ENCODE measurements around the gene AGT. TPM values are rescaled to one million over a fixed set of nuclear protein-coding genes. Genes with fewer than 3 reads are reported as not detected.

AGT gene
- total and polyA plus RNA-seq, 2 experiments from 2014 or later = not detected

GRCh38 chr1:230686747-230687146 is 27.2 kb downstream of the AGT start:
- Histone ChIP-seq H3K9ac (no peak overlapping the region), H3K4me3 (no peak overlapping the region), H3K9me3 (ENCODE audit: low read depth) (no peaks in the 10 kb centered on the region), H3K79me2 (ENCODE audit: insufficient read depth) (no peaks in the 10 kb centered on the region), H3K36me3 (ENCODE audit: low read depth) (peaks cover 47% of the 10 kb centered on the region), H3K27ac (no peak overlapping the region), H4K20me1 (ENCODE audit: insufficient read depth) (no peaks in the 10 kb centered on the region), H3K27me3 (replicated peaks; ENCODE audit: insufficient read depth) (no peaks in the 10 kb centered on the region), H3K4me2 (ENCODE audit: unreplicated experiment) (no peak overlapping the region), H3K9me2 (ENCODE audit: insufficient read depth) (no peaks in the 10 kb centered on the region), H2AFZ (no peak overlapping the region), H3K4me1 (ENCODE audit: insufficient read depth) (peaks cover 14% of the 10 kb centered on the region), H3F3A (ENCODE audit: insufficient read depth) (peaks cover 12% of the 10 kb centered on the region; the same call in 1 of the 2 replicates)
- 83 to 84% methylated on average over 5 of the region's 5 CpGs for whole genome bisulfite sequencing, 2 experiments (ENCODE audit: low coverage in 1 of 2, low lambda C conversion rate in 2 of 2, missing lambda C conversion rate in 2 of 2)
- no peak for DNase-seq
- TF ChIP-seq EZH2 (IDR thresholded peaks at IDR 0.05; ENCODE audit: insufficient read depth, poor library complexity, severe bottlenecking) = no peak
- TF ChIP-seq EZH2phosphoT487 (IDR thresholded peaks at IDR 0.05; ENCODE audit: insufficient read depth, low read depth) = no peak
- in situ Hi-C loops (cut with MboI) = no loop called here

GRCh38 chr1:230684998-230685397 is 28.9 kb downstream of the AGT start:
- Histone ChIP-seq H3K4me3 (no peak overlapping the region), H3K36me3 (ENCODE audit: low read depth) (peaks cover 38% of the 10 kb centered on the region), H3F3A (ENCODE audit: insufficient read depth) (peaks cover 13% of the 10 kb centered on the region), H4K20me1 (ENCODE audit: insufficient read depth) (no peaks in the 10 kb centered on the region), H3K27ac (no peak overlapping the region), H3K79me2 (ENCODE audit: insufficient read depth) (no peaks in the 10 kb centered on the region), H3K9me2 (ENCODE audit: insufficient read depth) (no peaks in the 10 kb centered on the region), H3K9ac (no peak overlapping the region), H3K27me3 (replicated peaks; ENCODE audit: insufficient read depth) (no peaks in the 10 kb centered on the region), H3K4me1 (ENCODE audit: insufficient read depth) (peaks cover 20% of the 10 kb centered on the region), H3K4me2 (ENCODE audit: unreplicated experiment) (no peak overlapping the region), H3K9me3 (ENCODE audit: low read depth) (no peaks in the 10 kb centered on the region), H2AFZ (no peak overlapping the region)
- 97 to 98% methylated on average over 5 of the region's 5 CpGs for WGBS, 2 experiments (ENCODE audit: low coverage in 1 of 2, low lambda C conversion rate in 2 of 2, missing lambda C conversion rate in 2 of 2)
- DNase-seq = no peak
- in situ Hi-C loops (cut with MboI) = no loop called here
- TF ChIP-seq EZH2 (IDR thresholded peaks at IDR 0.05; ENCODE audit: insufficient read depth, poor library complexity, severe bottlenecking) (no peak), EZH2phosphoT487 (IDR thresholded peaks at IDR 0.05; ENCODE audit: insufficient read depth, low read depth) (no peak)

DNA sequence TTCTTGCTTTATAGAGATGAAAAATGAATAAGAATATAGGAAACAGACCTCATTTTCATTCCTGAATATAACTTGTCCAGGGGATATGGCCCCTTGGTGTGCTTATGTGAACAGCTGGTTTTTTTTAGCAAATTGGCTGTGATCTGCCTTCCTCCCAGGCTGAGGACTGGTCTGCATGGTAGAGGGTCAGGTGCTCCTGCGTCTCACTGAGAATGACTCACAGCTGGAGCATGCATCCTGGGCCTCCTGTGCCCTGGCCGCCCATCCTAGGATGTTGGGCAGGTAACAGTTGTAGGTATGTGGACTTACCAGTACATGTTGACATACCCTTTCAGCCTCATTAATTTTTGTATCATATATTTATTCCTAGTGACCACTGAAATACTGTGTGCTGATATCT is 29.8 kb downstream of the AGT start:
- H3K4me1 ChIP-seq (ENCODE audit: insufficient read depth) = peaks cover 20% of the 10 kb centered on the region
- no peak overlapping the region for H3K4me2 ChIP-seq (ENCODE audit: unreplicated experiment)
- no peak overlapping the region for H2AFZ ChIP-seq
- H3K9ac ChIP-seq = no peak overlapping the region
- H3K79me2 ChIP-seq (ENCODE audit: insufficient read depth) = no peaks in the 10 kb centered on the region
- H3K4me3 ChIP-seq = no peak overlapping the region
- DNase-seq = no peak
- TF ChIP-seq EZH2 (IDR thresholded peaks at IDR 0.05; ENCODE audit: insufficient read depth, poor library complexity, severe bottlenecking) (no peak), EZH2phosphoT487 (IDR thresholded peaks at IDR 0.05; ENCODE audit: insufficient read depth, low read depth) (no peak)
- peaks cover 13% of the 10 kb centered on the region for H3F3A ChIP-seq (ENCODE audit: insufficient read depth)
- H3K27me3 ChIP-seq (replicated peaks; ENCODE audit: insufficient read depth) = no peaks in the 10 kb centered on the region
- in situ Hi-C loops (cut with MboI) = no loop called here
- WGBS, 2 experiments (ENCODE audit: low coverage in 1 of 2, low lambda C conversion rate in 2 of 2, missing lambda C conversion rate in 2 of 2) = 93 to 95% methylated on average over 2 of the region's 2 CpGs
- peaks cover 37% of the 10 kb centered on the region for H3K36me3 ChIP-seq (ENCODE audit: low read depth)
- H4K20me1 ChIP-seq (ENCODE audit: insufficient read depth) = no peaks in the 10 kb centered on the region
- no peaks in the 10 kb centered on the region for H3K9me3 ChIP-seq (ENCODE audit: low read depth)
- no peaks in the 10 kb centered on the region for H3K9me2 ChIP-seq (ENCODE audit: insufficient read depth)
- no peak overlapping the region for H3K27ac ChIP-seq

DNA sequence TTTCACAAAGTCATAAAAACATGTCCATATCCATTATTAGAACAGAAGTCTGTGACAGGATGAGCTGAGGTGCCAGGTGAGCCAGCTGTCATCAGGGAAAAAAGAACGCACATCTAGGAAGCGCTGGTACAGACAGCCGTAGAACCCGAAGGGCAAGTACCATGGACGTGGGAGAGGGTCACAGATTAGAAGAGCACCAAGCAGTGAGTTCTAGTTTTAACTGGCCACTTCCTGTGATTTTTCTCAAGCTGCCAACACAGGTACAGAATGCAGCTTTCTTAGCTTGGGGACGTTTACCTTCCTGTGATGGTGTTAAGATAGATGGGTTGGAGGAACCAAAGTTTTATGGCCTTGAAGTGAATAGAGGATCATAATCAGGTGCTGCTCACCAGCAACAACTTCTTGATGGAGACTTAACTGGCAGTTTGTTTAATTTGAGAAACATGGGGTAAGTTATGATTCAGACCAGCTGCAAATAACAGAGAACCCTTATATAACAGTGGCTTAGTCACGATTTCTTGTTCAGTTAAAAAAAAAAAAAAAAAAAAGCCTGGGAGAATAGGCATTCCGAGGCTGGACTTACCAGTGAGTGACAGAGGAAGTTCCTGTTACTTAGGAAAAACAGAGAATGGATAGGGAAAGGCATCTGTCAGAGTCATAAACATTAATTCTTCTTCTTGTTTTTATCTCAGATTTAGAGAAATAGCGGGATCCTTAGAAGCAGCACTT is 30.9 kb downstream of the AGT start:
- in situ Hi-C loops (cut with MboI) = no loop called here
- peaks cover 20% of the 10 kb centered on the region for H3K4me1 ChIP-seq (ENCODE audit: insufficient read depth)
- no peaks in the 10 kb centered on the region for H3K9me2 ChIP-seq (ENCODE audit: insufficient read depth)
- H4K20me1 ChIP-seq (ENCODE audit: insufficient read depth) = no peaks in the 10 kb centered on the region
- no peak overlapping the region for H3K4me2 ChIP-seq (ENCODE audit: unreplicated experiment)
- no peaks in the 10 kb centered on the region for H3K9me3 ChIP-seq (ENCODE audit: low read depth)
- DNase-seq = peak; percentile 75
- H3K27ac ChIP-seq = no peak overlapping the region
- H3K4me3 ChIP-seq = no peak overlapping the region
- peaks cover 38% of the 10 kb centered on the region for H3K36me3 ChIP-seq (ENCODE audit: low read depth)
- TF ChIP-seq EZH2phosphoT487 (IDR thresholded peaks at IDR 0.05; ENCODE audit: insufficient read depth, low read depth) = no peak
- no peak for TF ChIP-seq EZH2 (IDR thresholded peaks at IDR 0.05; ENCODE audit: insufficient read depth, poor library complexity, severe bottlenecking)
- no peak overlapping the region for H3K9ac ChIP-seq
- no peaks in the 10 kb centered on the region for H3K79me2 ChIP-seq (ENCODE audit: insufficient read depth)
- peaks cover 13% of the 10 kb centered on the region for H3F3A ChIP-seq (ENCODE audit: insufficient read depth)
- H3K27me3 ChIP-seq (replicated peaks; ENCODE audit: insufficient read depth) = no peaks in the 10 kb centered on the region
- H2AFZ ChIP-seq = no peak overlapping the region
- 55 to 60% methylated on average over 9 of the region's 9 CpGs for WGBS, 2 experiments (ENCODE audit: low coverage in 1 of 2, low lambda C conversion rate in 2 of 2, missing lambda C conversion rate in 2 of 2)
